Measurements from ENCODE around the gene SNX25.
"Not testable (repeated sequence)": the region's sequence is repeated elsewhere in the genome, so short reads cannot be mapped to it uniquely, and the experiment has no call there.

SNX25 gene

GRCh38 chr4:185209031-185209851 lies at the start of gene SNX25:
Gene SNX25 (plus strand): TSS chr4:185209598. CDS start chr4:185209827, 229 bp downstream.
- DNase-seq (ENCODE audit: low read depth) = peak; percentile 84

GRCh38 chr4:185165605-185166063 lies 43.8 kb upstream of the SNX25 start:
- no peak for DNase-seq (ENCODE audit: low read depth)

GRCh38 chr4:185167234-185167633 lies 42.2 kb upstream of the SNX25 start:
- no peak for DNase-seq (ENCODE audit: low read depth)

- no peak for DNase-seq (ENCODE audit: low read depth)
Observed at GRCh38 chr4:185171373-185172071, 37.9 kb upstream of the SNX25 start.

GRCh38 chr4:185179488-185179887 lies 29.9 kb upstream of the SNX25 start:
- no peak for DNase-seq (ENCODE audit: low read depth)

- DNase-seq (ENCODE audit: low read depth) = no peak
Observed at GRCh38 chr4:185182239-185182638, 27.2 kb upstream of the SNX25 start.

GRCh38 chr4:185183622-185184281 lies 25.6 kb upstream of the SNX25 start:
- peak; percentile 70 for DNase-seq (ENCODE audit: low read depth)

GRCh38 chr4:185186769-185187168 lies 22.6 kb upstream of the SNX25 start:
- no peak for DNase-seq (ENCODE audit: low read depth)

GRCh38 chr4:185189606-185190305 lies 19.6 kb upstream of the SNX25 start:
- DNase-seq (ENCODE audit: low read depth) = no peak

GRCh38 chr4:185190306-185190856 lies 19.0 kb upstream of the SNX25 start:
- DNase-seq (ENCODE audit: low read depth) = no peak

GRCh38 chr4:185192059-185192458 lies 17.3 kb upstream of the SNX25 start:
- DNase-seq (ENCODE audit: low read depth) = no peak

- DNase-seq (ENCODE audit: low read depth) = no peak
Observed at GRCh38 chr4:185194924-185195888, 14.2 kb upstream of the SNX25 start.

- DNase-seq (ENCODE audit: low read depth) = no peak
Observed at GRCh38 chr4:185196437-185196836, 13.0 kb upstream of the SNX25 start.

GRCh38 chr4:185198189-185198588 lies 11.2 kb upstream of the SNX25 start:
- not testable (repeated sequence) for DNase-seq (ENCODE audit: low read depth)

- no peak for DNase-seq (ENCODE audit: low read depth)
Observed at GRCh38 chr4:185201977-185202962, 7.1 kb upstream of the SNX25 start.

GRCh38 chr4:185202984-185203485 lies 6.4 kb upstream of the SNX25 start:
- no peak for DNase-seq (ENCODE audit: low read depth)

GRCh38 chr4:185203486-185204237 lies 5.7 kb upstream of the SNX25 start, which contains the start of gene CFAP97:
Gene CFAP97 (minus strand): TSS chr4:185204000. CDS start chr4:185191196, 12,804 bp downstream.
- DNase-seq (ENCODE audit: low read depth) = peak; percentile 81

GRCh38 chr4:185204238-185204910 lies 5.0 kb upstream of the SNX25 start:
- DNase-seq (ENCODE audit: low read depth) = no peak
